Activated CD4-positive, alpha-beta memory T cell treated with anti-CD3 and anti-CD28 coated beads for 36 hours (primary cell): ENCODE results near the gene ABTB2. TPM values are rescaled to one million over a fixed set of nuclear protein-coding genes. Genes with fewer than 3 reads are reported as not detected.

Experiments used
- CTCF ChIA-PET: fragments of 350-600 bp; sonication (Branson Sonifier 250); formaldehyde crosslinking; loops from one replicate; lab custom pipeline; 2021; ENCODE audit warnings: antibody characterized with exemption, inconsistent platforms; lab: Charles Lee
- POLR2A ChIA-PET: fragments of 350-600 bp; sonication (Branson Sonifier 250); formaldehyde crosslinking; loops from one replicate; lab custom pipeline; 2021; ENCODE audit warnings: antibody characterized with exemption; lab: Charles Lee
- DNase-seq: peaks from one replicate; pipeline ENCODE4 v3.0.0-alpha.2; 2020
- H3K27ac Mint-ChIP-seq: one replicate; pipeline ENCODE4 v1.8.0; 2021; ENCODE audit warnings: mixed read lengths
- H3K27me3 Mint-ChIP-seq: one replicate; pipeline ENCODE4 v1.8.0; 2021; ENCODE audit warnings: mixed read lengths
- H3K36me3 Mint-ChIP-seq: one replicate; pipeline ENCODE4 v1.8.0; 2021; ENCODE audit warnings: mixed read lengths
- H3K4me1 Mint-ChIP-seq: one replicate; pipeline ENCODE4 v1.8.0; 2021; ENCODE audit warnings: low read depth, mixed read lengths
- H3K4me3 Mint-ChIP-seq: one replicate; pipeline ENCODE4 v1.8.0; 2021; ENCODE audit warnings: mild to moderate bottlenecking, mixed read lengths
- H3K9me3 Mint-ChIP-seq: one replicate; pipeline ENCODE4 v1.8.0; 2021; ENCODE audit warnings: mixed read lengths
- intact Hi-C: fragments of 100-400 bp; cut with micrococcal nuclease; formaldehyde crosslinking; loops from one replicate; pipeline ENCODE4 v1.15.1; 2023
- total RNA-seq, 2 experiments: library from RNA; stranded (reverse); gene quantifications; one replicate each; pipeline ENCODE4 v1.2.3, GENCODE V29; 2021

The ABTB2 gene
- total RNA-seq, 2 experiments from 2014 or later, result 1.8 to 1.9 TPM

- Mint-ChIP-seq H3K4me1 (peaks cover 8% of the 10 kb centered on the region), H3K27ac (no peak overlapping the region), H3K27me3 (peaks cover 2% of the 10 kb centered on the region), H3K4me3 (no peak overlapping the region), H3K36me3 (no peaks in the 10 kb centered on the region), H3K9me3 (no peaks in the 10 kb centered on the region)
- intact Hi-C loops, result no loop called here
- ChIA-PET POLR2A (no interaction called here), CTCF (no interaction called here)
- no peak for DNase-seq
These were observed 47.8 kb downstream of the ABTB2 start for GRCh38 chr11:34309965-34310364.

- peaks cover 8% of the 10 kb centered on the region for H3K4me1 Mint-ChIP-seq
- H3K27me3 Mint-ChIP-seq, result peaks cover 2% of the 10 kb centered on the region
- no peak overlapping the region for H3K27ac Mint-ChIP-seq
- intact Hi-C loops, result no loop called here
- DNase-seq, result no peak
- H3K4me3 Mint-ChIP-seq, result no peak overlapping the region
- POLR2A ChIA-PET, result no interaction called here
- no peaks in the 10 kb centered on the region for H3K36me3 Mint-ChIP-seq
- H3K9me3 Mint-ChIP-seq, result no peaks in the 10 kb centered on the region
- CTCF ChIA-PET, result interaction anchor here (1.6 kb wide), 1 partner anchor 135 kb away, joined by 6 read pairs; no protein-coding TSS in a partner anchor
These were observed 48.8 kb downstream of the ABTB2 start for GRCh38 chr11:34308913-34309585.

GRCh38 chr11:34308049-34308912, 49.5 kb downstream of the ABTB2 start:
- Mint-ChIP-seq H3K4me1 (peaks cover 8% of the 10 kb centered on the region), H3K27ac (no peak overlapping the region), H3K9me3 (no peaks in the 10 kb centered on the region), H3K36me3 (no peaks in the 10 kb centered on the region), H3K27me3 (peaks cover 2% of the 10 kb centered on the region), H3K4me3 (no peak overlapping the region)
- ChIA-PET CTCF (interaction anchor here (1.6 kb wide), 1 partner anchor 134 kb away, joined by 6 read pairs; no protein-coding TSS in a partner anchor), POLR2A (no interaction called here)
- peak; percentile 17 for DNase-seq
- intact Hi-C loops, result no loop called here

- ChIA-PET CTCF (interaction anchor here (0.7 kb wide), 1 partner anchor 65 kb away, joined by 3 read pairs; no protein-coding TSS in a partner anchor), POLR2A (no interaction called here)
- no peak for DNase-seq
- Mint-ChIP-seq H3K4me1 (peaks cover 8% of the 10 kb centered on the region), H3K9me3 (no peaks in the 10 kb centered on the region), H3K27ac (no peak overlapping the region), H3K4me3 (no peak overlapping the region), H3K36me3 (no peaks in the 10 kb centered on the region), H3K27me3 (peaks cover 2% of the 10 kb centered on the region)
- intact Hi-C loops, result no loop called here
These were observed 52.0 kb downstream of the ABTB2 start for GRCh38 chr11:34305780-34306179.

- Mint-ChIP-seq H3K4me3 (no peak overlapping the region), H3K36me3 (no peaks in the 10 kb centered on the region), H3K9me3 (no peaks in the 10 kb centered on the region), H3K4me1 (peaks cover 8% of the 10 kb centered on the region), H3K27me3 (peaks cover 2% of the 10 kb centered on the region), H3K27ac (no peak overlapping the region)
- DNase-seq, result no peak
- POLR2A ChIA-PET, result no interaction called here
- CTCF ChIA-PET, result no interaction called here
- intact Hi-C loops, result no loop called here
These were observed 52.6 kb downstream of the ABTB2 start for GRCh38 chr11:34305193-34305592.

- Mint-ChIP-seq H3K36me3 (no peaks in the 10 kb centered on the region), H3K9me3 (no peaks in the 10 kb centered on the region), H3K27ac (no peak overlapping the region), H3K4me1 (no peaks in the 10 kb centered on the region), H3K4me3 (no peak overlapping the region), H3K27me3 (no peaks in the 10 kb centered on the region)
- POLR2A ChIA-PET, result no interaction called here
- CTCF ChIA-PET, result no interaction called here
- intact Hi-C loops, result no loop called here
- DNase-seq, result no peak
These were observed 54.7 kb downstream of the ABTB2 start for GRCh38 chr11:34303028-34303570.

GRCh38 chr11:34302046-34302921, 55.5 kb downstream of the ABTB2 start:
- no peak overlapping the region for H3K27ac Mint-ChIP-seq
- H3K4me1 Mint-ChIP-seq, result no peaks in the 10 kb centered on the region
- no peak for DNase-seq
- no peaks in the 10 kb centered on the region for H3K36me3 Mint-ChIP-seq
- ChIA-PET CTCF (no interaction called here), POLR2A (no interaction called here)
- H3K9me3 Mint-ChIP-seq, result no peaks in the 10 kb centered on the region
- H3K4me3 Mint-ChIP-seq, result no peak overlapping the region
- intact Hi-C loops, result no loop called here
- no peaks in the 10 kb centered on the region for H3K27me3 Mint-ChIP-seq

- no peak for DNase-seq
- H3K27ac Mint-ChIP-seq, result no peak overlapping the region
- no peaks in the 10 kb centered on the region for H3K4me1 Mint-ChIP-seq
- no peak overlapping the region for H3K4me3 Mint-ChIP-seq
- H3K36me3 Mint-ChIP-seq, result no peaks in the 10 kb centered on the region
- no peaks in the 10 kb centered on the region for H3K27me3 Mint-ChIP-seq
- ChIA-PET POLR2A (no interaction called here), CTCF (interaction anchor here (1.7 kb wide), 1 partner anchor 126 kb away, joined by 6 read pairs; no protein-coding TSS in a partner anchor)
- intact Hi-C loops, result no loop called here
- H3K9me3 Mint-ChIP-seq, result no peaks in the 10 kb centered on the region
These were observed 56.9 kb downstream of the ABTB2 start for GRCh38 chr11:34300926-34301295.

- intact Hi-C loops, result no loop called here
- CTCF ChIA-PET, result interaction anchor here (1.7 kb wide), 1 partner anchor 126 kb away, joined by 6 read pairs; no protein-coding TSS in a partner anchor
- Mint-ChIP-seq H3K36me3 (no peaks in the 10 kb centered on the region), H3K9me3 (no peaks in the 10 kb centered on the region), H3K27ac (no peak overlapping the region), H3K4me3 (no peak overlapping the region), H3K27me3 (no peaks in the 10 kb centered on the region), H3K4me1 (no peaks in the 10 kb centered on the region)
- DNase-seq, result no peak
- POLR2A ChIA-PET, result no interaction called here
These were observed 57.5 kb downstream of the ABTB2 start for GRCh38 chr11:34300026-34300925.

GRCh38 chr11:34299284-34299972, 58.4 kb downstream of the ABTB2 start:
- no peak for DNase-seq
- CTCF ChIA-PET, result interaction anchor here (1.7 kb wide), 1 partner anchor 125 kb away, joined by 6 read pairs; no protein-coding TSS in a partner anchor
- no peaks in the 10 kb centered on the region for H3K36me3 Mint-ChIP-seq
- intact Hi-C loops, result no loop called here
- no peaks in the 10 kb centered on the region for H3K4me1 Mint-ChIP-seq
- POLR2A ChIA-PET, result no interaction called here
- no peaks in the 10 kb centered on the region for H3K9me3 Mint-ChIP-seq
- no peak overlapping the region for H3K4me3 Mint-ChIP-seq
- H3K27me3 Mint-ChIP-seq, result no peaks in the 10 kb centered on the region
- H3K27ac Mint-ChIP-seq, result no peak overlapping the region
